WTC11 (cell line): ENCODE measurements around the gene ASIP. TPM values are rescaled to one million over a fixed set of nuclear protein-coding genes. Genes with fewer than 3 reads are reported as not detected.

Experiments used
- ATAC-seq: fragments of 200-7000 bp; cut with Tn5 transposase; 2 replicates; pipeline ENCODE4 v1.10.0; 2021; ENCODE audit warnings: mild to moderate bottlenecking, moderate library complexity
- CTCF ChIA-PET: fragments of 300-600 bp; sonication (Branson Sonifier 250); formaldehyde crosslinking; loops from one replicate; lab custom pipeline; 2021; ENCODE audit warnings: antibody characterized with exemption; lab: Charles Lee
- POLR2A ChIA-PET: fragments of 350-600 bp; sonication (Branson Sonifier 250); formaldehyde crosslinking; loops from one replicate; lab custom pipeline; 2021; ENCODE audit warnings: antibody characterized with exemption; lab: Charles Lee
- DNase-seq: peaks from one replicate; pipeline ENCODE4 v3.0.0; 2021; ENCODE audit warnings: low spot score
- H3K27ac Mint-ChIP-seq: 2 replicates; pipeline ENCODE4 v1.8.0; 2021; ENCODE audit warnings: mixed read lengths
- H3K27me3 Mint-ChIP-seq: 2 replicates; pipeline ENCODE4 v1.8.0; 2021; ENCODE audit warnings: low read depth, mild to moderate bottlenecking, moderate library complexity, mixed read lengths
- H3K36me3 Mint-ChIP-seq: 2 replicates; pipeline ENCODE4 v1.8.0; 2021; ENCODE audit warnings: mixed read lengths
- H3K4me1 Mint-ChIP-seq: 2 replicates; pipeline ENCODE4 v1.8.0; 2022; ENCODE audit warnings: mixed read lengths
- H3K4me3 Mint-ChIP-seq: 2 replicates; pipeline ENCODE4 v1.8.0; 2021; ENCODE audit warnings: mild to moderate bottlenecking, moderate library complexity, mixed read lengths
- H3K9me3 Mint-ChIP-seq: 2 replicates; pipeline ENCODE4 v1.8.0; 2021; ENCODE audit warnings: mixed read lengths
- EMX1 ChIP-seq: fragments of 250-450 bp; sonication (Bioruptor Pico); IDR thresholded peaks from 2 replicates; pipeline ENCODE4 v1.8.0; 2021; ENCODE audit warnings: mild to moderate bottlenecking
- ERG ChIP-seq: fragments of 250-450 bp; sonication (Bioruptor Pico); IDR thresholded peaks from 2 replicates; pipeline ENCODE4 v1.8.0; 2021; ENCODE audit warnings: mild to moderate bottlenecking
- FOXP4 ChIP-seq: sonication (generic); formaldehyde crosslinking; IDR thresholded peaks from 2 replicates; pipeline ENCODE4 v1.8.0; 2022; ENCODE audit warnings: mild to moderate bottlenecking, missing genetic modification reagents
- HMGXB4 ChIP-seq: sonication (generic); formaldehyde crosslinking; IDR thresholded peaks from 2 replicates; pipeline ENCODE4 v1.8.1; 2023; ENCODE audit warnings: mild to moderate bottlenecking, moderate library complexity, missing genetic modification reagents
- IRF1 ChIP-seq: sonication (generic); formaldehyde crosslinking; IDR thresholded peaks from 2 replicates; pipeline ENCODE4 v1.8.0; 2023; ENCODE audit warnings: missing genetic modification reagents
- KAT7 ChIP-seq: sonication (generic); formaldehyde crosslinking; IDR thresholded peaks from 2 replicates; pipeline ENCODE4 v1.8.1; 2023; ENCODE audit warnings: missing genetic modification reagents, mild to moderate bottlenecking, borderline replicate concordance
- NR3C1 ChIP-seq: sonication (generic); formaldehyde crosslinking; conservative IDR thresholded peaks from 2 replicates; pipeline ENCODE4 v1.8.1; 2023; ENCODE audit warnings: low read depth, mild to moderate bottlenecking, missing genetic modification reagents
- PRRX2 ChIP-seq: fragments of 250-450 bp; sonication (Bioruptor Pico); IDR thresholded peaks from 2 replicates; pipeline ENCODE4 v1.8.0; 2021; ENCODE audit warnings: mild to moderate bottlenecking
- RORB ChIP-seq: fragments of 250-450 bp; sonication (Bioruptor Pico); IDR thresholded peaks from 2 replicates; pipeline ENCODE4 v1.9.0; 2021; ENCODE audit warnings: mild to moderate bottlenecking
- ZNF121 ChIP-seq: sonication (generic); formaldehyde crosslinking; IDR thresholded peaks from 2 replicates; pipeline ENCODE4 v1.8.0; 2023; ENCODE audit warnings: missing genetic modification reagents
- ZNF281 ChIP-seq: sonication (generic); formaldehyde crosslinking; IDR thresholded peaks from 2 replicates; pipeline ENCODE4 v1.8.0; 2023; ENCODE audit warnings: mild to moderate bottlenecking, missing genetic modification reagents
- ZNF317 ChIP-seq: sonication (generic); formaldehyde crosslinking; IDR thresholded peaks from 2 replicates; pipeline ENCODE4 v1.8.1; 2023; ENCODE audit warnings: low read depth, mild to moderate bottlenecking, moderate library complexity, missing genetic modification reagents, borderline replicate concordance
- ZNF532 ChIP-seq: fragments of 250-450 bp; sonication (Bioruptor Pico); IDR thresholded peaks from 2 replicates; pipeline ENCODE4 v1.9.0; 2021; ENCODE audit warnings: mild to moderate bottlenecking, borderline replicate concordance
- ZSCAN18 ChIP-seq: fragments of 250-450 bp; sonication (Bioruptor Pico); IDR thresholded peaks from 2 replicates; pipeline ENCODE4 v2.1.2; 2022; ENCODE audit warnings: mild to moderate bottlenecking, moderate library complexity
- total RNA-seq: library from RNA; stranded (reverse); gene quantifications from 3 replicates; pipeline ENCODE4 v1.2.3, GENCODE V29; 2021

Gene ASIP
- total RNA-seq, 1 experiment from 2014 or later = not detected

- ATAC-seq = no peak
- H3K4me3 Mint-ChIP-seq = no peak overlapping the region
- H3K27me3 Mint-ChIP-seq = peaks cover 16% of the 10 kb centered on the region
- no peak for TF ChIP-seq ZNF317 (CRISPR knock-in tag)
- no peak for TF ChIP-seq ZNF121 (CRISPR knock-in tag)
- no peak for TF ChIP-seq EMX1 (CRISPR knock-in tag)
- no peak for TF ChIP-seq NR3C1 (CRISPR knock-in tag)
- no peak for TF ChIP-seq ZNF532
- TF ChIP-seq IRF1 (CRISPR knock-in tag) = no peak
- no peak for TF ChIP-seq ERG (CRISPR knock-in tag)
- no peak for TF ChIP-seq FOXP4 (CRISPR knock-in tag)
- TF ChIP-seq KAT7 (CRISPR knock-in tag) = no peak
- no peak for TF ChIP-seq PRRX2 (CRISPR knock-in tag)
- TF ChIP-seq ZNF281 (CRISPR knock-in tag) = no peak
- TF ChIP-seq ZSCAN18 (CRISPR knock-in tag) = no peak
- no peak for TF ChIP-seq RORB
- no peak for TF ChIP-seq HMGXB4
- no peaks in the 10 kb centered on the region for H3K9me3 Mint-ChIP-seq
- ChIA-PET POLR2A (no interaction called here), CTCF (interaction anchor here (1.2 kb wide), 1 partner anchor 119 kb away, joined by 5 read pairs; no protein-coding TSS in a partner anchor)
- H3K36me3 Mint-ChIP-seq = no peaks in the 10 kb centered on the region
- H3K27ac Mint-ChIP-seq = no peak overlapping the region
- peaks cover 7% of the 10 kb centered on the region; the same call in 1 of the 2 replicates for H3K4me1 Mint-ChIP-seq
- DNase-seq = no peak
Observed at GRCh38 chr20:34309691-34310090, 68.5 kb downstream of the ASIP start.
